ENCODE data around the gene SSC4D. TPM values are rescaled to one million over a fixed set of nuclear protein-coding genes. Genes with fewer than 3 reads are reported as not detected.
"Not testable (repeated sequence)": the region's sequence is repeated elsewhere in the genome, so short reads cannot be mapped to it uniquely, and the experiment has no call there.

The SSC4D gene
- total and polyA plus RNA-seq, 11 donors, result 0.23 to 1.6 (median 0.72) TPM

DNA sequence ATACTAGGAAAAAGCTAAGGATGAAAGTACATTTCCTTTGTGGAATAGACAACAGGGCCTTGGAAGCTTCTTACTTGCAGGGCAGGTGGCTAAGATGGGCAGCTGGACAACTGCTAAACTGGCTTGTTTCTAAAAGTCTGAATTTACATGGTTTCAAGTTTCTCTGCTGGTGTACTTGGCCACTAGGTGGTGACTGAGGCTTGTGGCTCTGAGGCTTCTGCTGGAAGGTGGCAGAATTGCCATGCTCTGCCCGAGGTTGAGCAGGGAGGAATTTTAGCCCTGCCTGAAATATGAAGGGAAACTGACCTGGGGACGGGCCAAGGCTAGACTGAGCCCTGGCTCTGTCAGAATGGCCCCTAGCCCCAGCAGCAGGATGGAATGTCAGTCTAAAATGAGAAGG, 28.4 kb upstream of the SSC4D start:
- peak; percentile 59 to 81 (median 67) for DNase-seq

DNA sequence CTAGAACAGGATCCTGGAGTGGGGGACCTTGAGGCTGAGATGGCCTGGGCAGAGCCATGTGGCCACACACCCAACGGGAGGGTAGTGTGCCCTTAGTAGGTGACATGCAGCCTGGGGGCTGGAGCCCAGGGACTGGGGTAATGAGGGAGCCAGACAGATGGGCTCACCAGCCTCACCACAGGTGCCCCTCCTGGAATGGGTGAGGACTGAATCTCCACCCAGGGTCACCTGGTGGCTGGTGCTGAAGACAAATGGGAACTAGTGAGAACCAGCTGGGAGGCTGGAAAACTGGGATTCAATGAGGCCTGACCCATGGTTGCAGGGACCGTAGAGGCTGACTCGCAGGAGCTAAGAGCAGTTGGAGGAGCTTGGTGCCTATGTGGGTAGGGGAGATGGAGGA, 21.3 kb upstream of the SSC4D start:
- intact Hi-C loops (cut with DNase I), result no loop called here
- WGBS, 4 donors, result 89 to 98% (median 96%) methylated on average over 3 of the region's 3 CpGs
- no peak overlapping the region for H3K4me3 ChIP-seq

More for the DNA sequence above, 28.4 kb upstream of the SSC4D start:
- H3K4me3 ChIP-seq; H3K27me3 ChIP-seq; H3K9me3 ChIP-seq; H3K4me1 ChIP-seq; intact Hi-C loops (cut with DNase I); H3K36me3 ChIP-seq; H3K27ac ChIP-seq: not testable (repeated sequence)
- ATAC-seq, result peak; percentile 51 to 85 (median 78)
- TF ChIP-seq, protein P1, sequence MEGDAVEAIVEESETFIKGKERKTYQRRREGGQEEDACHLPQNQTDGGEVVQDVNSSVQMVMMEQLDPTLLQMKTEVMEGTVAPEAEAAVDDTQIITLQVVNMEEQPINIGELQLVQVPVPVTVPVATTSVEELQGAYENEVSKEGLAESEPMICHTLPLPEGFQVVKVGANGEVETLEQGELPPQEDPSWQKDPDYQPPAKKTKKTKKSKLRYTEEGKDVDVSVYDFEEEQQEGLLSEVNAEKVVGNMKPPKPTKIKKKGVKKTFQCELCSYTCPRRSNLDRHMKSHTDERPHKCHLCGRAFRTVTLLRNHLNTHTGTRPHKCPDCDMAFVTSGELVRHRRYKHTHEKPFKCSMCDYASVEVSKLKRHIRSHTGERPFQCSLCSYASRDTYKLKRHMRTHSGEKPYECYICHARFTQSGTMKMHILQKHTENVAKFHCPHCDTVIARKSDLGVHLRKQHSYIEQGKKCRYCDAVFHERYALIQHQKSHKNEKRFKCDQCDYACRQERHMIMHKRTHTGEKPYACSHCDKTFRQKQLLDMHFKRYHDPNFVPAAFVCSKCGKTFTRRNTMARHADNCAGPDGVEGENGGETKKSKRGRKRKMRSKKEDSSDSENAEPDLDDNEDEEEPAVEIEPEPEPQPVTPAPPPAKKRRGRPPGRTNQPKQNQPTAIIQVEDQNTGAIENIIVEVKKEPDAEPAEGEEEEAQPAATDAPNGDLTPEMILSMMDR (IDR thresholded peaks at IDR 0.05), result peak; percentile 33 to 67 (median 56)
- 0 to 15% (median 5%) methylated on average over 1 to 2 of the region's 2 CpGs for WGBS, 4 donors

DNA sequence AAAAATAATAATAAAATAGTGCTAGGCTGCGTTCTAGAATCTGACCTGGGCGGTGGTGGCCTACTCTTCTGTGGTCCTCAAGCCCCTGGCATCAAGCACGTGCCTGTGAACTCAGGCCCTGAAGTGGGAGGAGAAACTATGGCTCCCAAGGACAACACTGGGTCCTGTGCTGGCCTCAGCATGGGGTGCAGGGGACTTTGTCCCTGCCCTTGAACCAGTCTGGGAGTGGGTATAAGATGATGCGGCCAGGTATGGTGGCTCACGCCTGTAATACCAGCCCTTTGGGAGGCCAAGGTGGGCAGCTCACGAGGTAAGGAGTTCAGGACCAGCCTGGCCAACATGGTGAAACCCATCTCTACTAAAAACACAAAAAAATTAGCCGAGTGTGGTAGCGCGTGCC, 20.7 kb upstream of the SSC4D start:
- Histone ChIP-seq H3K4me1 (peaks cover 0 to 8% (median 0%) of the 10 kb centered on the region in 12 donors), H3K27me3 (no peaks in the 10 kb centered on the region), H3K9me3 (no peaks in the 10 kb centered on the region), H3K27ac (no peak overlapping the region), H3K36me3 (peaks cover 0 to 4% (median 0%) of the 10 kb centered on the region in 9 donors), H3K4me3 (no peak overlapping the region)
- ATAC-seq (no peak), DNase-seq (peak in 1 of 5 donors; percentile 4)
- TF ChIP-seq, protein P1 (IDR thresholded peaks at IDR 0.05), result no peak
- no peak for TF ChIP-seq POLR2A (IDR thresholded peaks at IDR 0.05)
- intact Hi-C loops (cut with DNase I), result no loop called here
- WGBS, 4 donors, result 94 to 96% (median 95%) methylated on average over 9 of the region's 9 CpGs

More for the DNA sequence above, 21.3 kb upstream of the SSC4D start:
- Histone ChIP-seq H3K4me1 (peaks cover 0 to 8% (median 0%) of the 10 kb centered on the region in 12 donors), H3K36me3 (peaks cover 0 to 4% (median 0%) of the 10 kb centered on the region in 9 donors), H3K27ac (no peak overlapping the region), H3K9me3 (no peaks in the 10 kb centered on the region), H3K27me3 (no peaks in the 10 kb centered on the region)
- DNase-seq (peak in 2 of 5 donors; percentile 2 to 13), ATAC-seq (peak in 1 of 4 donors; percentile 10)
- no peak for TF ChIP-seq POLR2A (IDR thresholded peaks at IDR 0.05)
- TF ChIP-seq, protein P1 (IDR thresholded peaks at IDR 0.05), result no peak

DNA sequence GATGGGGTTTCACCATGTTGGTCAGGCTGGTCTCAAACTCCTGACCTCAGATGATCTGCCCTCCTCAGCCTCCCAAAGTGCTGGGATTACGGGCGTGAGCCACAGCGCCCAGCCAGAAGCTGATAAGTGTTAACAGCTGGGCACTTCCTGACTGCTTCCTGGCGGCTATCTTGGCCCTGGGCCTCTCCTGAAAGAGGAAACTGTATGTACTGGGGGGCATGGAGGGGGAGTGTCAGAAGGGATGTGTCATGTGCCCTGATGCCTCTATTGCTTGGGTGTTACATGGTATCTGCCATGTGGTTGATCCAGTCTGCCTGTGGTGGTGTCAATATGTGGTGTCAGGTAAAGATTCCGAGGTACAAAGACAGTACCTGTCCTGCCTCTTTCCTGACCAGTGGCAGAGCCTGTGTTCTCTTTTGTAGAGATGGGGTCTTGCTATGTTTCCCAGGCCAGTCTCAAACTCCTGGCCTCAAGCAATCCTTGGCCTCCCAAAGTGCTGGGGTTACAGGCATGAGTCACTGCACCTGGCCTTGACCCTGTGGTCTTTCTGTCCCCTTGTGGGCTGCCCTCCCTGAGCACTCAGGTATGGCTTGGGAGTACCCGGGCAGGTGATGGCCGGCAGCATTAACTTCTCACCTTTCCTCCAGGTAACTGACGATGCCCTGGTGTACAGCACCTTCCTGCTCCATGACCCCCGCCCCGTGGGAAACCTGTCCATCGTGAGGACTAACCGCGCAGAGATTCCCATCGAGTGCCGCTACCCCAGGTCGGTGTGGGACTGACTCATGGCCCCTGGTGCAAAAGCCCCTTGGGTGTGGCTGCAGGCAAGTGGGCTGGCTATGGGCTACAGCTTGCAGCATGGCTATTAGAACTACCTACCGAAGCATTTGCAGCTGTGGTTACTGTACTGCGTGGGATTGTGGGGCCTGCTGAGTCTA, 19.6 kb upstream of the SSC4D start:
- Histone ChIP-seq H3K27me3 (no peaks in the 10 kb centered on the region), H3K4me1 (peaks cover 0 to 8% (median 0%) of the 10 kb centered on the region in 12 donors), H3K4me3 (no peak overlapping the region), H3K9me3 (no peaks in the 10 kb centered on the region), H3K27ac (no peak overlapping the region), H3K36me3 (no peaks in the 10 kb centered on the region)
- DNase-seq (peak in 1 of 5 donors; percentile 17), ATAC-seq (peak in 2 of 4 donors; percentile 26 to 38)
- TF ChIP-seq POLR2A (IDR thresholded peaks at IDR 0.05), result no peak
- TF ChIP-seq, protein P1 (IDR thresholded peaks at IDR 0.05), result no peak
- intact Hi-C loops (cut with DNase I), result no loop called here
- 81 to 84% (median 82%) methylated on average over 9 to 18 of the region's 18 CpGs for WGBS, 4 donors
